CD4-positive, alpha-beta T cell treated with Interleukin-10 for 1 hour (primary cell): ENCODE data around the gene DCP2.

ENCODE experiments used
- DNase-seq: peaks from one replicate; pipeline ENCODE4 v3.0.0-alpha.2; 2020

The DCP2 gene

GRCh38 chr5:113047733-113048652, 71.4 kb downstream of the DCP2 start:
- no peak for DNase-seq

- DNase-seq = no peak
These were observed 72.3 kb downstream of the DCP2 start for GRCh38 chr5:113048931-113049330.

- no peak for DNase-seq
These were observed 74.3 kb downstream of the DCP2 start for GRCh38 chr5:113050721-113051382.

GRCh38 chr5:113052041-113052795, 75.6 kb downstream of the DCP2 start:
- no peak for DNase-seq

GRCh38 chr5:113053511-113053995, 77.0 kb downstream of the DCP2 start:
- DNase-seq = no peak

GRCh38 chr5:113054899-113055298, 78.3 kb downstream of the DCP2 start:
- DNase-seq = no peak

GRCh38 chr5:113056988-113057387, 80.4 kb downstream of the DCP2 start:
- DNase-seq = no peak

GRCh38 chr5:113057557-113057984, 81.0 kb downstream of the DCP2 start:
- DNase-seq = no peak

- no peak for DNase-seq
These were observed 81.7 kb downstream of the DCP2 start for GRCh38 chr5:113058269-113058668.

- DNase-seq = no peak
These were observed 82.2 kb downstream of the DCP2 start for GRCh38 chr5:113058706-113059226.

- no peak for DNase-seq
These were observed 82.8 kb downstream of the DCP2 start for GRCh38 chr5:113059232-113060040.

- DNase-seq = no peak
These were observed 83.9 kb downstream of the DCP2 start for GRCh38 chr5:113060408-113061025.

GRCh38 chr5:113061846-113062780, 85.5 kb downstream of the DCP2 start:
- no peak for DNase-seq

- no peak for DNase-seq
These were observed 86.4 kb downstream of the DCP2 start for GRCh38 chr5:113062869-113063508.

- no peak for DNase-seq
These were observed 87.3 kb downstream of the DCP2 start for GRCh38 chr5:113063927-113064326.

- no peak for DNase-seq
These were observed 88.2 kb downstream of the DCP2 start for GRCh38 chr5:113064806-113065205.

GRCh38 chr5:113065626-113066025, 89.0 kb downstream of the DCP2 start:
- no peak for DNase-seq

GRCh38 chr5:113067635-113068344, 91.2 kb downstream of the DCP2 start:
- no peak for DNase-seq

- DNase-seq = no peak
These were observed 92.0 kb downstream of the DCP2 start for GRCh38 chr5:113068559-113068958.
